ENCODE measurements around the gene PGBD5. TPM values are rescaled to one million over a fixed set of nuclear protein-coding genes. Genes with fewer than 3 reads are reported as not detected.

The PGBD5 gene
- polyA plus RNA-seq, 3 donors, result 0.44 TPM; not detected in 2

DNA sequence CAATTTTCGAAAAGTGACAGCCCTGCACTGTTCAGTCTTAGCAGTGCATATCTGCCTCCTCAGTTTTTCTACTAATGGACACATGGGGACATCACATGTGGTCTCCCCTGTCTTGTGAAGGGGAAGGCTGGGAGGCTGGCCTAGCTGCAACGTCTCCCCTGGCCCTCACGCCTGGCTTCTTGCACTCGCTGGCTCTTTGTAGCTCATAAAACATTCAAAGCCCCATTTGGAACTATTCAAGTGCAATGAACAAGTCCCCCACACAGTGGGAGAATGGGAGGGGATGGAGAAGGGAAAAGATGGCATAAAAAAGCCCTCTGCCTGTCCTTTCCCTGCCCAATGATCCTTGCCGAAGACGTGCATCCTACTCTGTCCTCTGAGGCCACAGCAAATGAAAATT is 73.6 kb downstream of the PGBD5 start:
- Histone ChIP-seq H2AFZ (ENCODE audit: insufficient read depth, low read depth, low read length, poor library complexity, severe bottlenecking) (no peak overlapping the region), H3K9ac (ENCODE audit: insufficient read depth, low read length, poor library complexity, severe bottlenecking) (no peak overlapping the region), H3K36me3 (replicated peaks in 1 of 2; ENCODE audit: control insufficient read depth in 1 of 2, insufficient read depth in 2 of 2, low read length in 2 of 2) (no peaks in the 10 kb centered on the region), H3K27ac (ENCODE audit: low read depth in 1 of 2, low read length in 2 of 2) (no peak overlapping the region), H3K4me1 (ENCODE audit: control insufficient read depth in 1 of 2, insufficient read depth in 2 of 2, low read length in 2 of 2) (no peaks in the 10 kb centered on the region), H3K4me3 (replicated peaks in 1 of 3; ENCODE audit: low read depth in 2 of 3, low read length in 3 of 3) (no peak overlapping the region), H3K79me2 (ENCODE audit: insufficient read depth, low read length) (no peaks in the 10 kb centered on the region), H3K9me3 (replicated peaks in 1 of 2; ENCODE audit: control insufficient read depth in 1 of 2, insufficient read depth in 1 of 2, low read length in 2 of 2) (no peaks in the 10 kb centered on the region), H3K27me3 (ENCODE audit: control insufficient read depth in 2 of 2, insufficient read depth in 2 of 2, low read length in 2 of 2) (no peaks in the 10 kb centered on the region), H4K20me1 (ENCODE audit: insufficient read depth, low read length) (no peaks in the 10 kb centered on the region), H3K4me2 (replicated peaks; ENCODE audit: extremely low read depth, low read length, poor library complexity, severe bottlenecking) (no peak overlapping the region)
- H3K4me1 Mint-ChIP-seq, result no peaks in the 10 kb centered on the region
- no CpG with 5 or more reads among the region's 6 CpGs for WGBS (ENCODE audit: insufficient coverage)
- H3K27ac Mint-ChIP-seq, result no peak overlapping the region
- TF ChIP-seq, protein P1, sequence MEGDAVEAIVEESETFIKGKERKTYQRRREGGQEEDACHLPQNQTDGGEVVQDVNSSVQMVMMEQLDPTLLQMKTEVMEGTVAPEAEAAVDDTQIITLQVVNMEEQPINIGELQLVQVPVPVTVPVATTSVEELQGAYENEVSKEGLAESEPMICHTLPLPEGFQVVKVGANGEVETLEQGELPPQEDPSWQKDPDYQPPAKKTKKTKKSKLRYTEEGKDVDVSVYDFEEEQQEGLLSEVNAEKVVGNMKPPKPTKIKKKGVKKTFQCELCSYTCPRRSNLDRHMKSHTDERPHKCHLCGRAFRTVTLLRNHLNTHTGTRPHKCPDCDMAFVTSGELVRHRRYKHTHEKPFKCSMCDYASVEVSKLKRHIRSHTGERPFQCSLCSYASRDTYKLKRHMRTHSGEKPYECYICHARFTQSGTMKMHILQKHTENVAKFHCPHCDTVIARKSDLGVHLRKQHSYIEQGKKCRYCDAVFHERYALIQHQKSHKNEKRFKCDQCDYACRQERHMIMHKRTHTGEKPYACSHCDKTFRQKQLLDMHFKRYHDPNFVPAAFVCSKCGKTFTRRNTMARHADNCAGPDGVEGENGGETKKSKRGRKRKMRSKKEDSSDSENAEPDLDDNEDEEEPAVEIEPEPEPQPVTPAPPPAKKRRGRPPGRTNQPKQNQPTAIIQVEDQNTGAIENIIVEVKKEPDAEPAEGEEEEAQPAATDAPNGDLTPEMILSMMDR (IDR thresholded peaks at IDR 0.05), result no peak
- H3K36me3 Mint-ChIP-seq, result no peaks in the 10 kb centered on the region
- DNase-seq, result no peak
- intact Hi-C loops (cut with micrococcal nuclease), result no loop called here
- peaks cover 2 to 9% (median 3%) of the 10 kb centered on the region in 3 donors for H3K27me3 Mint-ChIP-seq (ENCODE audit: low read depth in 3 of 3)
- H3K9me3 Mint-ChIP-seq, result peaks cover 0 to 2% (median 0%) of the 10 kb centered on the region in 7 donors
- no peak overlapping the region for H3K4me3 Mint-ChIP-seq

DNA sequence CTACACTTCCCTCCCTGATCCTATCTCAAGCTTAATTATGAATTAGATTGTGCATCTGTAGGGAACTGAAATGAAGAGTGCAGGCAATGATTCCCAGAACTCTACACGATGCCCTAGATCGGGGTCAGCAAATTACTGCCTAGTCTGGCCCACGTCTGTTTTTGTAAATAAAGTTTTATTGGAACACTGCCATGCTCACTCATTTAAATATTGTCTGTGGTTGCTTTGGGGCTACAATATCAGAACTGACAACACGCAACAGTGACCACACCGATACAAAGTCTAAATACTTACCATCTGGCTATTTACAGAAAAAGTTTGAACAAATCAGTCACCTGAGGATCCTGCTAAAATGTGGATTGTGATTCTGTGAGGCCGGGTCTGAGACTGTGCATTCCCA is 74.1 kb downstream of the PGBD5 start:
- no peak overlapping the region for H3K4me3 Mint-ChIP-seq
- TF ChIP-seq, protein P1 (IDR thresholded peaks at IDR 0.05), result no peak
- H4K20me1 ChIP-seq (ENCODE audit: insufficient read depth, low read length), result no peaks in the 10 kb centered on the region
- no peak overlapping the region for H3K27ac Mint-ChIP-seq
- no peaks in the 10 kb centered on the region for H3K36me3 ChIP-seq (replicated peaks in 1 of 2; ENCODE audit: control insufficient read depth in 1 of 2, insufficient read depth in 2 of 2, low read length in 2 of 2)
- H3K36me3 Mint-ChIP-seq, result no peaks in the 10 kb centered on the region
- no peak overlapping the region for H3K9ac ChIP-seq (ENCODE audit: insufficient read depth, low read length, poor library complexity, severe bottlenecking)
- H2AFZ ChIP-seq (ENCODE audit: insufficient read depth, low read depth, low read length, poor library complexity, severe bottlenecking), result no peak overlapping the region
- peaks cover 2 to 9% (median 3%) of the 10 kb centered on the region in 3 donors for H3K27me3 Mint-ChIP-seq (ENCODE audit: low read depth in 3 of 3)
- no peaks in the 10 kb centered on the region for H3K9me3 ChIP-seq (replicated peaks in 1 of 2; ENCODE audit: control insufficient read depth in 1 of 2, insufficient read depth in 1 of 2, low read length in 2 of 2)
- no peaks in the 10 kb centered on the region for H3K4me1 ChIP-seq (ENCODE audit: control insufficient read depth in 1 of 2, insufficient read depth in 2 of 2, low read length in 2 of 2)
- WGBS (ENCODE audit: insufficient coverage), result 82% methylated on average over 2 of the region's 6 CpGs
- H3K4me1 Mint-ChIP-seq, result no peaks in the 10 kb centered on the region
- no peaks in the 10 kb centered on the region for H3K27me3 ChIP-seq (ENCODE audit: control insufficient read depth in 2 of 2, insufficient read depth in 2 of 2, low read length in 2 of 2)
- intact Hi-C loops (cut with micrococcal nuclease), result no loop called here
- H3K9me3 Mint-ChIP-seq, result peaks cover 0 to 2% (median 0%) of the 10 kb centered on the region in 7 donors
- H3K79me2 ChIP-seq (ENCODE audit: insufficient read depth, low read length), result no peaks in the 10 kb centered on the region
- no peak for DNase-seq
- no peak overlapping the region for H3K4me3 ChIP-seq (replicated peaks in 1 of 3; ENCODE audit: low read depth in 2 of 3, low read length in 3 of 3)
- H3K4me2 ChIP-seq (replicated peaks; ENCODE audit: extremely low read depth, low read length, poor library complexity, severe bottlenecking), result no peak overlapping the region
- H3K27ac ChIP-seq (ENCODE audit: low read depth in 1 of 2, low read length in 2 of 2), result no peak overlapping the region

All from CD14-positive monocyte (primary cell).